Transverse colon (tissue), 4 donors: ENCODE measurements around the gene MPPED1. TPM values are rescaled to one million over a fixed set of nuclear protein-coding genes. Genes with fewer than 3 reads are reported as not detected.

Source experiments
- DNase-seq: peaks from one replicate; pipeline ENCODE4 v3.0.0-alpha.2; 2019
- H3K27ac ChIP-seq, 4 donors: fragments of 200-600 bp; sonication (generic); 2 replicates each; pipeline ENCODE4 v1.5.1; 2016 to 2018; ENCODE audit warnings: inconsistent platforms in 4 of 4
- H3K27me3 ChIP-seq: fragments of 200-600 bp; sonication (generic); 2 replicates; pipeline ENCODE4 v1.5.1; 2017; ENCODE audit warnings: inconsistent platforms
- H3K36me3 ChIP-seq, 4 donors: fragments of 200-600 bp; sonication (generic); 2 replicates each; pipeline ENCODE4 v1.5.1; 2017 to 2019; ENCODE audit warnings: inconsistent platforms in 4 of 4
- H3K4me1 ChIP-seq, 4 donors: fragments of 200-600 bp; sonication (generic); 2 replicates each; pipeline ENCODE4 v1.5.1; 2017 to 2020; ENCODE audit warnings: inconsistent platforms in 4 of 4
- H3K4me3 ChIP-seq, 4 donors: fragments of 200-600 bp; sonication (generic); 1 replicate in 1 of 4; 2 replicates in 3 of 4; pipeline versions ENCODE4 v1.5.1 to v1.6.1; 2017 to 2019; ENCODE audit warnings: inconsistent platforms in 4 of 4
- H3K9me3 ChIP-seq, 2 donors: fragments of 200-600 bp; sonication (generic); 2 replicates each; pipeline ENCODE4 v1.5.1; 2017 to 2019; ENCODE audit warnings: inconsistent platforms in 2 of 2
- EP300 ChIP-seq: sonication (generic); formaldehyde crosslinking; IDR thresholded peaks from one replicate; pipeline ENCODE4 v1.6.1; 2017; ENCODE audit warnings: antibody characterized with exemption, low read depth
- POLR2A ChIP-seq: fragments of 450-650 bp; IDR thresholded peaks from one replicate; pipeline ENCODE4 v1.6.1; 2016; ENCODE audit warnings: antibody characterized with exemption, mild to moderate bottlenecking, moderate library complexity
- POLR2AphosphoS5 ChIP-seq, 3 donors: sonication (generic); formaldehyde crosslinking; IDR thresholded peaks; one replicate each; pipeline ENCODE4 v1.6.1; 2016; ENCODE audit warnings: antibody characterized with exemption in 3 of 3
- WGBS, 2 donors: methylation state at CpG; one replicate each; pipeline ENCODE4 v1.1.5; 2018; ENCODE audit warnings: low coverage in 1 of 2; 5-methylcytosine and 5-hydroxymethylcytosine counted together
- in situ Hi-C, 4 donors: fragments of 200-750 bp; cut with MboI; loops; one replicate each; pipeline versions ENCODE4 v1.15.0 to v1.15.1; 2017; ENCODE audit warnings: low sequenced_read_pairs in 3 of 4, low pct_ligation_motif_present in 1 of 4, low pct_unique_long_range_greater_than_20kb in 1 of 4
- intact Hi-C: fragments of 100-400 bp; cut with DNase I; formaldehyde crosslinking; loops from one replicate; pipeline ENCODE4 v1.15.1; 2023; ENCODE audit warnings: low total_unique reads
- total RNA-seq, 4 donors: library from RNA; depleted of rRNA; stranded (reverse); fragments of >200 nt; gene quantifications; one replicate each; pipeline ENCODE4 v1.1.0, GENCODE V29; 2016
- TF ChIP-seq, protein P1 (sequence below), 5 experiments: fragments of 200-600 bp in 3 of 5; fragments of 450-650 bp in 2 of 5; sonication (generic) in 3 of 5; IDR thresholded peaks; 1 replicate in 2 of 5; 2 replicates in 3 of 5; pipeline ENCODE4 v1.5.1; 2016 to 2017; ENCODE audit warnings: antibody characterized with exemption in 5 of 5, inconsistent platforms in 3 of 5, mild to moderate bottlenecking in 2 of 5, moderate library complexity in 1 of 5

The MPPED1 gene
- total RNA-seq, 4 donors from 2014 or later: not detected

DNA sequence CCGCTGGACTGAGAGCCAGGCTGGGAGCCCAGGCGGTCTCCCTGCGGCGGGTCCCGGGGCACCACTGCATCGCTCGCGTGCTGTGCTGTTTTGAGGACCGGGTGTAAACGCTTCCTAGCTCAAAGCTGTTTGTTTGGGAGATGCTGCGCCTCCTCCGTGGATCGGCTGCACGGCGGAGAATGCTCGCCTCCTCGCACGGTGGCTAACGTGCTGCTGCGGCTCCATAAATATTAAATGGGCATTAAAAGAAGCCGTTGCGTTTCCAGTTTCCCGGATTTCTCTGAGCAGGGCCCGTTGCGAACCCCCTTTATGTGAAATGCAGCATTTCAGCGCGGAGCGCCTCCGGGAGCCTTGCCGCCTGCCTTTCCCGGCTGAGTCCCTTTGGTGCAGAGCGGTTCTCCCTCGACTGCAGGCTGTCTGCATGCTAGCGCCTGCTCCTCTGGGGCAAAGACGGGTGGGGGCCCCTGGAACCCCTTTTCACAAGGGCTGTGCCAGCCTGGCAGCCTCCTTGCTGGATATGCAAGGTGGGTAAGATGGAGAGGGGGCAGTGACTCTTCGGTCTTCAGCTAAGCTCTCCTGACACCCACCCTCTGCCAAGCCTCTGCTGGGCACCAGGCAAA is 9.3 kb downstream of the MPPED1 start:
- intact Hi-C loops (no loop called here), in situ Hi-C loops (no loop called here)
- H3K9me3 ChIP-seq: no peaks in the 10 kb centered on the region
- no peak for DNase-seq
- TF ChIP-seq EP300 (no peak), POLR2A (no peak), POLR2AphosphoS5 (IDR thresholded peaks at IDR 0.05) (no peak)
- TF ChIP-seq, protein P1, sequence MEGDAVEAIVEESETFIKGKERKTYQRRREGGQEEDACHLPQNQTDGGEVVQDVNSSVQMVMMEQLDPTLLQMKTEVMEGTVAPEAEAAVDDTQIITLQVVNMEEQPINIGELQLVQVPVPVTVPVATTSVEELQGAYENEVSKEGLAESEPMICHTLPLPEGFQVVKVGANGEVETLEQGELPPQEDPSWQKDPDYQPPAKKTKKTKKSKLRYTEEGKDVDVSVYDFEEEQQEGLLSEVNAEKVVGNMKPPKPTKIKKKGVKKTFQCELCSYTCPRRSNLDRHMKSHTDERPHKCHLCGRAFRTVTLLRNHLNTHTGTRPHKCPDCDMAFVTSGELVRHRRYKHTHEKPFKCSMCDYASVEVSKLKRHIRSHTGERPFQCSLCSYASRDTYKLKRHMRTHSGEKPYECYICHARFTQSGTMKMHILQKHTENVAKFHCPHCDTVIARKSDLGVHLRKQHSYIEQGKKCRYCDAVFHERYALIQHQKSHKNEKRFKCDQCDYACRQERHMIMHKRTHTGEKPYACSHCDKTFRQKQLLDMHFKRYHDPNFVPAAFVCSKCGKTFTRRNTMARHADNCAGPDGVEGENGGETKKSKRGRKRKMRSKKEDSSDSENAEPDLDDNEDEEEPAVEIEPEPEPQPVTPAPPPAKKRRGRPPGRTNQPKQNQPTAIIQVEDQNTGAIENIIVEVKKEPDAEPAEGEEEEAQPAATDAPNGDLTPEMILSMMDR (IDR thresholded peaks at IDR 0.05): no peak
- 87% methylated on average over 36 of the region's 36 CpGs; no CpG with 5 or more reads in 1 of the 2 donors for WGBS, 2 donors
- H3K27me3 ChIP-seq: peaks cover 35% of the 10 kb centered on the region
- no peak overlapping the region for H3K27ac ChIP-seq
- no peaks in the 10 kb centered on the region for H3K36me3 ChIP-seq
- no peaks in the 10 kb centered on the region for H3K4me1 ChIP-seq
- H3K4me3 ChIP-seq: no peak overlapping the region

GRCh38 chr22:43421914-43422615 is 10.3 kb downstream of the MPPED1 start:
- DNase-seq: no peak
- TF ChIP-seq POLR2AphosphoS5 (IDR thresholded peaks at IDR 0.05): no peak
- TF ChIP-seq, protein P1 (IDR thresholded peaks at IDR 0.05): no peak
- TF ChIP-seq POLR2A: no peak
- TF ChIP-seq EP300: no peak
- WGBS, 2 donors: 83% methylated on average over 13 of the region's 13 CpGs; no CpG with 5 or more reads in 1 of the 2 donors
- in situ Hi-C loops: no loop called here
- Histone ChIP-seq H3K4me3 (no peak overlapping the region), H3K27ac (no peak overlapping the region), H3K9me3 (no peaks in the 10 kb centered on the region), H3K4me1 (no peaks in the 10 kb centered on the region), H3K36me3 (no peaks in the 10 kb centered on the region), H3K27me3 (peaks cover 28% of the 10 kb centered on the region)
- intact Hi-C loops: no loop called here

DNA sequence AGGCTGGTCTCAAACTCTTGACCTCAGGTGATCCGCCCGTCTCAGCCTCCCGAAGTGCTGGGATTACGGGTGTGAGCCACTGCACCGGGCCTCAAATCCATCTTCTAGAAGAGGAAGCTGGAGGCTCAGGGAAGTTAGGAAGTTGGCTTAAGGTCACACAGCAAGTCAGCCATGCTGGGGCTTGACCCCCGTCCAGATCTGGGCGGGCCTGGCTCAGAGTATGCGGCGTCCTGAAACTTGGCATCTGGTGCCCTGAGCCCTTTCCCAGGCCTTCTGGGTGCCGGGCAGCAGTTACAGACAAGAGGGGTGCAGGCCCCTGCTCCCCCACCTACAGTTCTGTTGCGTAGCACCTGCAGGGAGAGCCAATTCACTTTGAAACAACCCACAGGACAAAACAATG is 11.2 kb downstream of the MPPED1 start:
- no peaks in the 10 kb centered on the region for H3K9me3 ChIP-seq
- H3K36me3 ChIP-seq: no peaks in the 10 kb centered on the region
- TF ChIP-seq POLR2AphosphoS5 (IDR thresholded peaks at IDR 0.05): no peak
- TF ChIP-seq, protein P1 (IDR thresholded peaks at IDR 0.05): no peak
- TF ChIP-seq EP300: no peak
- no peak for TF ChIP-seq POLR2A
- H3K27ac ChIP-seq: no peak overlapping the region
- in situ Hi-C loops: no loop called here
- no peak for DNase-seq
- no peaks in the 10 kb centered on the region for H3K4me1 ChIP-seq
- 86% methylated on average over 10 of the region's 11 CpGs; no CpG with 5 or more reads in 1 of the 2 donors for WGBS, 2 donors
- no peak overlapping the region for H3K4me3 ChIP-seq
- intact Hi-C loops: no loop called here
- peaks cover 22% of the 10 kb centered on the region for H3K27me3 ChIP-seq

GRCh38 chr22:43424201-43424600 is 12.4 kb downstream of the MPPED1 start:
- intact Hi-C loops: no loop called here
- no peaks in the 10 kb centered on the region for H3K36me3 ChIP-seq
- TF ChIP-seq, protein P1 (IDR thresholded peaks at IDR 0.05): no peak
- TF ChIP-seq EP300 (no peak), POLR2A (no peak), POLR2AphosphoS5 (IDR thresholded peaks at IDR 0.05) (no peak)
- 72 to 82% methylated on average over 7 of the region's 7 CpGs for WGBS, 2 donors
- in situ Hi-C loops: no loop called here
- H3K27me3 ChIP-seq: peaks cover 31% of the 10 kb centered on the region
- no peak for DNase-seq
- no peaks in the 10 kb centered on the region for H3K4me1 ChIP-seq
- no peaks in the 10 kb centered on the region for H3K9me3 ChIP-seq
- H3K4me3 ChIP-seq: no peak overlapping the region
- no peak overlapping the region for H3K27ac ChIP-seq
